Measurements from ENCODE around the gene PSMA5. TPM values are rescaled to one million over a fixed set of nuclear protein-coding genes. Genes with fewer than 3 reads are reported as not detected.

Gene PSMA5
- polyA plus RNA-seq, 1 donor (not counting 4 experiments of a cell fraction or from before 2014, with no cell fraction given), result 150 TPM

- H3K4me3 ChIP-seq (ENCODE audit: control insufficient read depth in 2 of 3, extremely low read depth in 1 of 3, insufficient read depth in 2 of 3, low read depth in 1 of 3, low read length in 3 of 3), result no peak overlapping the region
- no peak for DNase-seq (ENCODE audit: low read depth, low spot score)
- H3K27me3 ChIP-seq (ENCODE audit: control insufficient read depth, extremely low read depth, insufficient read depth, low read length), result no peaks in the 10 kb centered on the region
- H3K36me3 ChIP-seq (ENCODE audit: control insufficient read depth in 2 of 2, extremely low read depth in 1 of 2, insufficient read depth in 2 of 2, low read length in 2 of 2), result peaks cover 5 to 11% of the 10 kb centered on the region in 2 experiments
- H4K20me1 ChIP-seq (ENCODE audit: control insufficient read depth, extremely low read depth, insufficient read depth, low read length), result no peaks in the 10 kb centered on the region
- peaks cover 68% of the 10 kb centered on the region for H3K79me2 ChIP-seq (ENCODE audit: control insufficient read depth, insufficient read depth, low read length)
- H3K4me2 ChIP-seq (ENCODE audit: control insufficient read depth, extremely low read depth, insufficient read depth, low read depth, low read length), result no peak overlapping the region
- H3K9me1 ChIP-seq (ENCODE audit: control insufficient read depth, extremely low read depth, insufficient read depth, low read length), result no peaks in the 10 kb centered on the region
- H3K27ac ChIP-seq (ENCODE audit: control insufficient read depth, insufficient read depth, low read length), result no peak overlapping the region
- no peak for FAIRE-seq
- no peak overlapping the region for H3K9ac ChIP-seq (ENCODE audit: control insufficient read depth, extremely low read depth, insufficient read depth, low read length)
- peaks cover 14% of the 10 kb centered on the region for H3K4me1 ChIP-seq (ENCODE audit: control insufficient read depth, extremely low read depth, insufficient read depth, low read length)
- no peaks in the 10 kb centered on the region for H3K9me3 ChIP-seq (ENCODE audit: control insufficient read depth, low read depth, low read length)
- TF ChIP-seq, protein P1, sequence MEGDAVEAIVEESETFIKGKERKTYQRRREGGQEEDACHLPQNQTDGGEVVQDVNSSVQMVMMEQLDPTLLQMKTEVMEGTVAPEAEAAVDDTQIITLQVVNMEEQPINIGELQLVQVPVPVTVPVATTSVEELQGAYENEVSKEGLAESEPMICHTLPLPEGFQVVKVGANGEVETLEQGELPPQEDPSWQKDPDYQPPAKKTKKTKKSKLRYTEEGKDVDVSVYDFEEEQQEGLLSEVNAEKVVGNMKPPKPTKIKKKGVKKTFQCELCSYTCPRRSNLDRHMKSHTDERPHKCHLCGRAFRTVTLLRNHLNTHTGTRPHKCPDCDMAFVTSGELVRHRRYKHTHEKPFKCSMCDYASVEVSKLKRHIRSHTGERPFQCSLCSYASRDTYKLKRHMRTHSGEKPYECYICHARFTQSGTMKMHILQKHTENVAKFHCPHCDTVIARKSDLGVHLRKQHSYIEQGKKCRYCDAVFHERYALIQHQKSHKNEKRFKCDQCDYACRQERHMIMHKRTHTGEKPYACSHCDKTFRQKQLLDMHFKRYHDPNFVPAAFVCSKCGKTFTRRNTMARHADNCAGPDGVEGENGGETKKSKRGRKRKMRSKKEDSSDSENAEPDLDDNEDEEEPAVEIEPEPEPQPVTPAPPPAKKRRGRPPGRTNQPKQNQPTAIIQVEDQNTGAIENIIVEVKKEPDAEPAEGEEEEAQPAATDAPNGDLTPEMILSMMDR (optimal IDR thresholded peaks at IDR 0.05 in 1 of 3, IDR thresholded peaks at IDR 0.05 in 1 of 3, conservative IDR thresholded peaks at IDR 0.05 in 1 of 3; ENCODE audit: extremely low read depth in 1 of 3, insufficient read depth in 2 of 3, low read length in 3 of 3), result no peak
- TF ChIP-seq EZH2 (IDR thresholded peaks at IDR 0.05; ENCODE audit: low read length), result no peak
- H2AFZ ChIP-seq (ENCODE audit: control insufficient read depth, low read length), result no peak overlapping the region
- dilution Hi-C loops (cut with MboI; ENCODE audit: extremely low pct_ligation_motif_present, low sequenced_read_pairs), result no loop called here
These were observed 2.8 kb downstream of the PSMA5 start for GRCh38 chr1:109423498-109423897.

DNA sequence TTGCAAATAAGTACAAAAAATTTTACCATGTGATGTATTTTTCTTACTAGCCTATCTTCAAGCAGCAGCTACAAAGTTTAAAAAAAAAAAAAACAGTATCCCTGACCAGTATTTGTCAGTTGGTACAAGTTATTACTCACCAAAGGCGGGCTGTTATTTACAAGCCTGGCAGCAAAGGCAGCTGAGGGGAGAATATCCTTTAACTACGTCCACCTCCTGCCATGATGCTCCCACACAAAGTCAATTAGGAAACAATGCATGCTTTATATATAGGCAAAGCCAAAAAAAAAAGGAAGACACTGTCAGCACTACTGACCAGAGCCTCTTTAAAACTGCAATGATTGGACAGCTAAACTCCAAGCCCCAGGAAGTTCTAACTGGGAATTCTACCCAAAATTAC is 13.7 kb downstream of the PSMA5 start:
- no peak for DNase-seq (ENCODE audit: low read depth, low spot score)
- Histone ChIP-seq H3K27ac (ENCODE audit: control insufficient read depth, insufficient read depth, low read length) (no peak overlapping the region), H3K4me2 (ENCODE audit: control insufficient read depth, extremely low read depth, insufficient read depth, low read depth, low read length) (no peak overlapping the region), H3K79me2 (ENCODE audit: control insufficient read depth, insufficient read depth, low read length) (peaks cover 32% of the 10 kb centered on the region), H3K36me3 (ENCODE audit: control insufficient read depth in 2 of 2, extremely low read depth in 1 of 2, insufficient read depth in 2 of 2, low read length in 2 of 2) (peaks cover 26 to 37% of the 10 kb centered on the region in 2 experiments), H3K9me3 (ENCODE audit: control insufficient read depth, low read depth, low read length) (no peaks in the 10 kb centered on the region), H3K9ac (ENCODE audit: control insufficient read depth, extremely low read depth, insufficient read depth, low read length) (no peak overlapping the region), H3K27me3 (ENCODE audit: control insufficient read depth, extremely low read depth, insufficient read depth, low read length) (no peaks in the 10 kb centered on the region), H2AFZ (ENCODE audit: control insufficient read depth, low read length) (no peak overlapping the region), H3K9me1 (ENCODE audit: control insufficient read depth, extremely low read depth, insufficient read depth, low read length) (no peaks in the 10 kb centered on the region), H3K4me1 (ENCODE audit: control insufficient read depth, extremely low read depth, insufficient read depth, low read length) (no peaks in the 10 kb centered on the region), H4K20me1 (ENCODE audit: control insufficient read depth, extremely low read depth, insufficient read depth, low read length) (peaks cover 4% of the 10 kb centered on the region), H3K4me3 (ENCODE audit: control insufficient read depth in 2 of 3, extremely low read depth in 1 of 3, insufficient read depth in 2 of 3, low read depth in 1 of 3, low read length in 3 of 3) (no peak overlapping the region)
- TF ChIP-seq, protein P1 (optimal IDR thresholded peaks at IDR 0.05 in 1 of 3, IDR thresholded peaks at IDR 0.05 in 1 of 3, conservative IDR thresholded peaks at IDR 0.05 in 1 of 3; ENCODE audit: extremely low read depth in 1 of 3, insufficient read depth in 2 of 3, low read length in 3 of 3), result no peak
- FAIRE-seq, result no peak
- dilution Hi-C loops (cut with MboI; ENCODE audit: extremely low pct_ligation_motif_present, low sequenced_read_pairs), result no loop called here
